ENCODE measurements around the gene KLF12.

Gene KLF12

DNA sequence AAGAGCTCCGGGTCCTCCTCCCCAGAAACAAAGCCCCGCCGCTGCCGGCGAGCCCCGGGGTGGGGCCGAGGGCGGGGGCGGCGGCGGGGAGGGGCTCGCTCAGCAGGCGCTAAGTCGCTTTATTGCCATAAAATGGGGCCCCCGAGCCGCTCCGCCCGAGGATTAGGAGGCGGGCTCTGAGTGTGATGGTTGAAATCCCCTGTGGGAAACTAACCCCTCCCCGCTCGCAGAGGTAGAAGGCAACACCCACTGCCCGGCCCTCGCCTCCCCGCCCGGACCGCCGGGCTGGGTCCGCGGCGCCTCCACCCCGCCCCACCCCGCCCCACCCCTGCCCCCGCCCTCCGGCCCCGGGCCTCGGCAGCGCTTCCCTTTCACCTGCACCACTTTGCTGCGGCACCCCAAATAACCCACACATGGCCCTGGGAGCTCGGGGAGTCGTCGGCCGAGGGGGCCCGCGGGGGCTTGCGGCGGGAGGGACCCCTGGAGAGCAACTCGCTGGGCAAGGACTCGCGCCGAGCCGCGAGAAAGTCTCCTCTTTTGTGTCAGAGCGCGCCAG is at the start of gene KLF12:
Gene KLF12, minus strand, starts transcription at position 184 of the 556 bp plus-strand sequence.
- DNase-seq = peak; percentile 40

GRCh38 chr13:74182491-74182890 is 48.3 kb upstream of the KLF12 start:
- no peak for DNase-seq

DNA sequence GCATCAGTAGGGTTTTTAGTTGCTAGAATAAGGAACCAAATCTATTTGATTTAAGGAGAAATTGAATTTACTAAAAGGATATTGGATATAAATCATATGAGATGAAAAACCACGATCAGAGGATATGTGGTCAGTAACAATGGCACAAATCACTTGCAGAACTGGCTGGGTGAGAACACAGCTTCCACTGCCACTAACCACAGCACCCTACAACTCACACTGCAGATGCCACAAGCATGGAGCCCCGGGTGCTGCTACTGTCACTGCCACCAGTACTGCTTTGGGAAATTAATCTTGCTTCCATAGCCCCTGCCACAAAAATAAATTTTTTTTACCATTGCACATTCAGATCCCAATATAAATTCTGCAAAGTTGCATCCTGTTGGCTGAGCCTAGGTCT is 40.6 kb upstream of the KLF12 start:
- DNase-seq = no peak

GRCh38 chr13:74173822-74174221 is 39.6 kb upstream of the KLF12 start:
- DNase-seq = no peak

GRCh38 chr13:74171641-74172040 is 37.4 kb upstream of the KLF12 start:
- no peak for DNase-seq

DNA sequence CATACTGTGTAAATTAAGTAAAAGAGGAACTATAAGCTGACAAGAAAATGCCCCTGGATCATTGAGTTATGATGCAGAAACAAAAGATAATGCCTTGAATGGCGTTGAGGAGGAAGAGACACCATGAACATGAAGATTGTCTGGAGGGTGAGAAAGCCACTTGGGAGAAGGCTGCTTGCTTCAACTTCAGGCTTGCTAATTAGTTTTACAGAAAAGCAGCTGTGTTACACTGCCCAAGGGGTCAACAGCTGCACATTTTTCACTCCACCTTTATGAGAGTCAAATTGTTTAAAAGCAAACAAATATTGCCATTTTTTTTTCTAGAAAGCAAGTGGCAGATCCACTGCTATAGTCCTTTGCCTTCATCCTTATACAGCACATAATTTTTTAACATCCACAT is 35.5 kb upstream of the KLF12 start:
- no peak for DNase-seq

DNA sequence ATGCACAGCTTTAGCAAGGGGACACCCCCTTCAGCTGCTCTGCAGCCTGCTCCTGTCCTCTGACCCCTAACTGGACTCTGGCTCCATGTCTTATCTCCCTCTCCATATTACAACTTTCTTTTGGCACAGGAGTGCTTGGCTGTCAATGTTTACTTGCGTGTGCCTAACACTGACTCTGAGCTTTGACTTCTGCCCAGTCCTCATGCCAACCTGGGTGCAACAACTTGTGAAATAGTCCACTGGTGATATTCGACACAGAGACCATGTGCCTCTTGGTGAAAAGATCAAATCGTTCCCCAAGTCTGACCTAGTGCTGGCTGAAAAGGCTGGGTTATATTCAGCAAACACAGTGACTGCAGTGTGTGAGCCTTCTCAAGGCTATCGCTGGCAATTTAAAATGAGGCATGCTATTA is 34.1 kb upstream of the KLF12 start:
- DNase-seq = no peak

- no peak for DNase-seq
These were observed 32.2 kb upstream of the KLF12 start for GRCh38 chr13:74166261-74167004.

DNA sequence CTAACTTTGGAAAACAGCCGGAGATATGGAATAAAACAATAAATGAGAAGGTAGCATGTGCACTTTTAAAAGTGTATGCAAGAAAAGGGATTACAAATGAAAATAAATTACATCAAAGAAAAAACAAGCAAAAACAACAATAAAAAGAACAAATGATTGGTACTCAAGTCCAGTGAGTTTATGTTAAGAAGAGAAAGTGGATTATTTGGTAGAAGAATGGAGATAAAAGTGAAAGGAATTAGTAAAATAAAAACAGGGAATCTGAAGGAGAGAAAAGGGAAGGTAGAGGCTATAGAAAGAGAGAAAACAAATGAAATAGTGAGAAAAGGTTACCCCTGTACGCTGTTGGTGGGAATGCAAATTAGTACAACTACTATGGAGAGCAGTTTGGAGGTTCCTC is 28.6 kb upstream of the KLF12 start:
- DNase-seq = no peak

- no peak for DNase-seq
These were observed 27.9 kb upstream of the KLF12 start for GRCh38 chr13:74162135-74162534.

DNA sequence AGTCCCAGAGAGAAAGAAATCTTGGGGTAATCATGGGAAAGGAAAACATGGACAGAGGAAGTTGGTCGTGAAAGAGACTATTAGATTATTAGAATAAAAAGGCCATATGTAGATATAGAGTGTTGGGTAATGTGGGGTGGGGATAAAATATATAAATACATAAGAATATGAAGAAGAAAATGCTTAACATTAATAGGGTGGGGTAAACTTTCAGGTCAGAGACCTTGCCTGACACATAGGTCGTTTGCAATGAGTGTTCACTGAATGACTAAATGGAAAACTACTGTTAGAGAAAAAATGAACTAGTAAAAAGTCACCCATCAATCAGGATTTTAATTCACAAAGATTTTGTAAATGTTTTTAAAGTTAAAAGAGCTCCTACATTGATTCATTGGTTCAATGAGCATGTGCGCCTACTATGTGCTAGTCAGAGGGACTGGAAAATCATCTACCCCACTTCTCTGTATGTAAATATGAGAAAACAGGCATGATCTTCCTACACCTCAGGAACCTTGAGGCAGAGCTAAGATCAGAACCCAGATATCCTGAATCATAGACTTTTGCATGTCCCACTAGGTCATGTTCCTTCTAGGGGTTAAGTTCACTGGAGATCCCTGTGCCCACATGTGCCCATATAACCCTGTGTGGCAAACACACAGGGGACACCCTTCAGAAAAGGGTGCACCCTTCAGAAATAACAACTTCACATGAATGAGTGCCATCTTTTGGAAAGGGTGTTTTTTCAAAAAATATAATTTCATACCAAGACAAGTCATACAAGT is 24.6 kb upstream of the KLF12 start:
- DNase-seq = no peak

DNA sequence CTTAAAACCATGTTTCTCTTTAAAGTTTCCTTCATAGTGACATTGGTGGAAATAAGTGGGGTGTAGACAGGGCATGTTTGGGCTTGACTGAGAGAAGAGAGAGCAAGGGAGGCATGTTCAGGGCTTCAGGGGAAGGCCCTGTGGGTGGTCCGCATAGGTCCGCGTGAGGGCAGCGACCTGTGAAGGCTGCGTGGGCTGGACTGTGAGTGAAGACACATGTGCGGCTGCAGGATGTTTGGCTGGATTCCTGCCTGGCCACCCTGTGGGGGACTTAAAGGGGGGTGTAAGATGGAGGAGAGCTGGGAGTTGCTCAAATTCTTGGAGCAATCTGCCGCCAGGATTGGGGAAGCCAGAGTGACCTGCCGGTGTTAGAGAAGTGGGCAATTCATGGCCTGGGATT is 23.8 kb upstream of the KLF12 start:
- no peak for DNase-seq

- no peak for DNase-seq
These were observed 20.8 kb upstream of the KLF12 start for GRCh38 chr13:74154981-74155380.

GRCh38 chr13:74153316-74153715 is 19.1 kb upstream of the KLF12 start:
- DNase-seq = no peak

- DNase-seq = no peak
These were observed 17.7 kb upstream of the KLF12 start for GRCh38 chr13:74151859-74152258.

DNA sequence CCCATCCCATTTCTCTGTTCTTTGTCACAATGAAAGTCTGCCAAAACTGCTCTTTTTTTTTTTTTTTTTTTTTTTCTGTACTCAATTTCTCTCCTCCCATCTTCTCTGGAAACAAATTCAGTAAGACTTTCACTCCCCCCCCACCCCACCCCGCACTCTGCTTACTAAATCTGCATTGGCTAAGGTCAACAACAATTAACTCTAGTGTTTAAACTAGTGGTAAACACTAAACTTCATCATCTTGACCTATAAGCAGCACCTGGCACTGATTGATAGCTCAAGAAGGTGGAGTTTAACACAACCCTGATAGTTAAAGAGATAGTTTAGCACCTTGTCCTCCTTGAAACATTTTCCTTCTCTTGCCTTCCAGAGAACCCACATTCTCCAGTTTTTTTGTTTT is 14.1 kb upstream of the KLF12 start:
- DNase-seq = no peak

DNA sequence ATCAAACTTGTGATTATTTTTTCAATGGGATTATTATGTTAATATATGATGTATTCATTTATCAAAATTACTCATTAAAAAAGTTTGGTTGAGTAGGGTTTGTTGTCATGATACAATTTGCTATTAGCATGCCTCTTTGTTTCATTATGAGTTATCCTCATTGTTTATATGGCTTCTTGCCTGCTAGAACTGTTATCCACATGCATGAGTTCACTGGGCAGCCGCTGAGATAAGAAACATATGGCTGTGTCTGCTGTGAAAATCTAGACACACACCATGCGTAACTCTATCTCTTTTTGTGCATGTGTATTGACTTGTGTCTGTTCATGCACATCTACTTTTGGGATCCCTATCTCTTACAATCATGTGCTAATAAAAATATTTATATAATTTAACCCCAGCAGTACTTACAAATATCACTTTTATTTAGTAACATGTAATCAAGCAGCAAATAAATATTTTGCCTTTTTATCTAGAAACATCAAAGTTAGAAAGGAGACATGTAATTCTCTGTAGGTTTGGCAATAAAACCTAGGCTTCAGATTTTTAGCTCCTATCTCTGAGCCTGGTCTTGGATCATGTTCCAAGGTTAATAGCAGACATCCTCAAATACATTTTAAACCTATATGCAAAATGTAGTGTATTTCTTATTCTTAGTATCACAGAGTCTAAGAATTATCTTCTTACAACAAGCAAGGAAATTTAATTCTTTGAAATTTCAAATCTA is 11.2 kb upstream of the KLF12 start:
- no peak for DNase-seq

DNA sequence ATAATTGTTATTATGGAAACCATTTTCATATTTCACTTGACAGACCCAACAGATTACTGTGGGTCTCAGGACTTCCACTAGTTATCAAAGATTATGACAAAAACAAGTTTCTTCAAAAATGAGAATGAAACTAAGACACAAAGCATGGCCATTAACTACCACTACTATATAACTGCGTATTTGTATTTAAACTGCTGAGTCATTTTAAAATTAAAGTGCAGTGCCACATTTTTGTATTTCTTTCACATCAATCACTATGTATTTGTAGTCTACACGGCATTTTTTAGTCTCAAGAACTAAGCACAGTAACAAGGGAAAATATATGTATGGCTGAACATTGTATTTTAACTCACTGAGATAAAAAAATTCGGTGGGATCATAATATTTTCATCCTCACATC is 10.1 kb upstream of the KLF12 start:
- DNase-seq = no peak

DNA sequence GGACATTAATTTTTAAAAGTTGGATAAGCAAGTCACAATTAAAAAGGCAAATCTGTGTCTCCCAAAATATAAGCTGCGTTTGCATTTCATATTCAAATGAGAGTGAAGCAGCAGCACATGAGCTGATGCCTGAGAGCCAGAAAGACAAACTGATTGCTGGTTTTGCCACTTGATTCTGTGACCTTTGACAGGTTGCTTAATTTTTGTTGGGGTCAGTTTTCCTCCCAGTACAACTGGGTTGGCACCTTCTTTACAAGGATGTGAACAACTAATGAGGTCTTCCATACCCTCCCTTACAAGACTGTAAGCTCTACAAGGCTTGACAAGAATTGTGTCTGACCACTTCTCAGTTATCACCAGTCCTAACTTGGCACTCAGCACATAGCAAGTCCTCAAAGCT is 8.1 kb upstream of the KLF12 start:
- DNase-seq = no peak

- DNase-seq = no peak
These were observed 4.0 kb upstream of the KLF12 start for GRCh38 chr13:74138241-74138640.

GRCh38 chr13:74136084-74136658 is 2.0 kb upstream of the KLF12 start:
- no peak for DNase-seq

DNA sequence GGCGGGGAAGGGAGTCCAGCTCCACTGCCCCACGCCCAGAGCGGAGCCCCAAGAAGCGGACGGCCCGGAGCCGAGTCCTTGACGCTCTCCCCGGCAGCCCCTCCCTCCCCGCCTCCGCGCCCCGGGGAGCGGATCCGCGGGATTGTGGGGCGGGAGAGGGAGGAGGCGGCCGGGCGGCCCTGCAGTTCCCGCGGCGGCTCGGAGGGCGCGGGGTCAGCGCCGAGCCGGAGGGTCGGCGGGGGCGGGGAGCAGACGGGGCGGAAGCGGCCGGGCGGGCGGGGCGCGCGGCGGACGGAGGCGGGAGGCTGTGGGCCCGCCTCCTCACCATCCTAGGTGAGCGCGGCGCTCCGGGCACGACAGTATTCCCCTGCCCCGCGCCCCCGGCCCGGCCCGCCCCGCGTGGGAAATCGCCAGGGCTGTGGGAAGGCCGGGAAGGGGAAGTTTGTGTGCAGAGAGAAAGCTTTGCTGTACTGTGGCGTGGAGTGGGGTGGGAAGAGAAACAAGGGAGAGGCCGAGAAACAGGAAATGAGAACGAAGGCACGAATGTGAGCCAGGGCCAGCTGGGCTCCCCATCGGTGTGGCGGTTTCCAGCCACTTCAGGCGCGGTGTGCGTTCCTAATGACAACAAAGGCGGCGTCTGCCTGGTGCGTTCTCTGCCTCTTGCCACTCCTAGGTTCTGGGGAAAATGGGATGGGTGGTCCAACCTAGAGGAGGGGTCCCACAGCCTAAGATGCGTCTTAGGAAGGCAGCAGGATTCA is 1.3 kb upstream of the KLF12 start:
- DNase-seq = peak; percentile 39

All from KG1 (cell line).